Measurements from ENCODE around the gene RNF6.

- TF ChIP-seq CTCF (conservative IDR thresholded peaks at IDR 0.05; ENCODE audit: low read length) = no peak
- no peak for TF ChIP-seq EZH2phosphoT487 (IDR thresholded peaks at IDR 0.05; ENCODE audit: borderline replicate concordance, low read depth, low read length)
Measured at GRCh38 chr13:26197298-26197697, 24.8 kb downstream of the RNF6 start.

Measured in OCI-LY7 (cell line).